Suprapubic skin (tissue), 4 donors: ENCODE measurements around the gene HIPK4.

Experiments used
- POLR2A ChIP-seq, 2 donors: fragments of 450-650 bp; IDR thresholded peaks; one replicate each; pipeline ENCODE4 v1.6.1; 2017; ENCODE audit warnings: antibody characterized with exemption in 2 of 2, mild to moderate bottlenecking in 2 of 2, moderate library complexity in 2 of 2
- POLR2AphosphoS5 ChIP-seq, 3 donors: sonication (generic); formaldehyde crosslinking; IDR thresholded peaks; one replicate each; pipeline ENCODE4 v1.6.1; 2017; ENCODE audit warnings: antibody characterized with exemption in 3 of 3
- TF ChIP-seq, protein P1 (sequence below), 2 donors: fragments of 200-600 bp in 1 of 2; fragments of 450-650 bp in 1 of 2; sonication (generic) in 1 of 2; IDR thresholded peaks; one replicate each; pipeline ENCODE4 v1.5.1; 2016 to 2019; ENCODE audit warnings: antibody characterized with exemption in 2 of 2, mild to moderate bottlenecking in 1 of 2, moderate library complexity in 1 of 2

DNA sequence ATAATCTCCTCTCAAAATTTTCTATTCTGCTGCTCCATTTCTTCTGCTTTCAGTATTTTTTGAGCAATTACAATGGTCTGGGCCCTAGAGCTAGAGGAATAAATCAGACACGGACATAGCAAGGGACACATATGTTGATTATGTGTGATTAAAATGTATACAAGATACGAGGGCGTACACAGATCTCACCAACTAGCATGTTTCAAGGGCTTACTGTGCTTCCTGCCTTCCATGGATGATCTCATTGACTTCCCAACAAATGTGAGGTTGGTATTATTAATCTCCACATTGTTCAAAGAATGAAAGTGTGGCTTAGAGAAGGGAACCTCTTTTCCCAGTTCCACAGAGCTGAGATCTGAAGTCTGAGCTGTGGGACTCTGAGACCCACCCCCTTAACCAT lies 32.3 kb downstream of the HIPK4 start:
- TF ChIP-seq, protein P1, sequence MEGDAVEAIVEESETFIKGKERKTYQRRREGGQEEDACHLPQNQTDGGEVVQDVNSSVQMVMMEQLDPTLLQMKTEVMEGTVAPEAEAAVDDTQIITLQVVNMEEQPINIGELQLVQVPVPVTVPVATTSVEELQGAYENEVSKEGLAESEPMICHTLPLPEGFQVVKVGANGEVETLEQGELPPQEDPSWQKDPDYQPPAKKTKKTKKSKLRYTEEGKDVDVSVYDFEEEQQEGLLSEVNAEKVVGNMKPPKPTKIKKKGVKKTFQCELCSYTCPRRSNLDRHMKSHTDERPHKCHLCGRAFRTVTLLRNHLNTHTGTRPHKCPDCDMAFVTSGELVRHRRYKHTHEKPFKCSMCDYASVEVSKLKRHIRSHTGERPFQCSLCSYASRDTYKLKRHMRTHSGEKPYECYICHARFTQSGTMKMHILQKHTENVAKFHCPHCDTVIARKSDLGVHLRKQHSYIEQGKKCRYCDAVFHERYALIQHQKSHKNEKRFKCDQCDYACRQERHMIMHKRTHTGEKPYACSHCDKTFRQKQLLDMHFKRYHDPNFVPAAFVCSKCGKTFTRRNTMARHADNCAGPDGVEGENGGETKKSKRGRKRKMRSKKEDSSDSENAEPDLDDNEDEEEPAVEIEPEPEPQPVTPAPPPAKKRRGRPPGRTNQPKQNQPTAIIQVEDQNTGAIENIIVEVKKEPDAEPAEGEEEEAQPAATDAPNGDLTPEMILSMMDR (IDR thresholded peaks at IDR 0.05), result no peak
- TF ChIP-seq POLR2AphosphoS5 (IDR thresholded peaks at IDR 0.05), result no peak
- no peak for TF ChIP-seq POLR2A (IDR thresholded peaks at IDR 0.05)
